GM21528 (cell line): Measurements from ENCODE around the gene HS3ST3A1.

ENCODE experiments used
- ATAC-seq: cut with Tn5 transposase; IDR thresholded peaks from one replicate; pipeline ENCODE4 v1.9.1; 2021; ENCODE audit warnings: mild to moderate bottlenecking, moderate library complexity; ENCODE audit not compliant: unreplicated experiment, low FRiP score

Gene HS3ST3A1

DNA sequence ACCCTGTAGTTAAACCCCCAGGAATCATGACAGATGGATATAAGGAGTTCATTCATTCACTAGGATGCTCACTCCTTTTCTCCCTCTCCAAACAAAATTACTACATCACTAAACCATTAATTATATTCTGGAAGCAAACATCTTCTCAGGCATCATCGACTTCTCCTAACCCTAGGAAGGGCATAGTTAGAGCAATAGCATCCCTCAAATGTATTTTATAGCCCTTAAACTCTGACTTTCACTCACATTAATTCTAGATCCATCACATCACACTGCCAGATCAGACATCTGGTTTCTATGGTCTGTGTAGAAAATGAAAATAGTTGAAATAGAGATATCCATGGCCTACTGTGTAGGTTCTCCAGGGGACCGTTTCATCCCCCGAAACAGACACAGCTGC, 143.9 kb downstream of the HS3ST3A1 start:
- ATAC-seq: no peak
